PFSK-1 (cell line): ENCODE measurements around the gene PTGES2.

Experiments
- FOXP2 ChIP-seq: optimal IDR thresholded peaks from 2 replicates; pipeline ENCODE3; 2011; ENCODE audit warnings: borderline replicate concordance, control low read depth, inconsistent platforms; ENCODE audit not compliant: insufficient read depth; ENCODE audit errors: extremely low read length, extremely low read depth
- POLR2AphosphoS5 ChIP-seq: IDR thresholded peaks from 2 replicates; pipeline ENCODE4 v1.6.1; 2012; ENCODE audit warnings: low read depth, mild to moderate bottlenecking, control low read depth, low read length, moderate library complexity
- SIN3A ChIP-seq: IDR thresholded peaks from 2 replicates; pipeline ENCODE4 v1.6.1; 2012; ENCODE audit warnings: mild to moderate bottlenecking, low read length, moderate library complexity, borderline replicate concordance; ENCODE audit not compliant: insufficient read depth
- TAF1 ChIP-seq: IDR thresholded peaks from 2 replicates; pipeline ENCODE4 v1.6.1; 2012; ENCODE audit warnings: low read length, control low read depth, borderline replicate concordance; ENCODE audit not compliant: insufficient read depth
- TF ChIP-seq, protein P1 (sequence below), 2 experiments: IDR thresholded peaks; 2 replicates each; pipeline versions ENCODE4 v1.6.1 to v1.8.0; 2011 to 2012; ENCODE audit warnings: low read depth in 2 of 2, low read length in 2 of 2, control low read depth in 1 of 2, inconsistent platforms in 1 of 2, mild to moderate bottlenecking in 1 of 2, moderate library complexity in 1 of 2; ENCODE audit not compliant: insufficient read depth in 1 of 2

PTGES2 gene

DNA sequence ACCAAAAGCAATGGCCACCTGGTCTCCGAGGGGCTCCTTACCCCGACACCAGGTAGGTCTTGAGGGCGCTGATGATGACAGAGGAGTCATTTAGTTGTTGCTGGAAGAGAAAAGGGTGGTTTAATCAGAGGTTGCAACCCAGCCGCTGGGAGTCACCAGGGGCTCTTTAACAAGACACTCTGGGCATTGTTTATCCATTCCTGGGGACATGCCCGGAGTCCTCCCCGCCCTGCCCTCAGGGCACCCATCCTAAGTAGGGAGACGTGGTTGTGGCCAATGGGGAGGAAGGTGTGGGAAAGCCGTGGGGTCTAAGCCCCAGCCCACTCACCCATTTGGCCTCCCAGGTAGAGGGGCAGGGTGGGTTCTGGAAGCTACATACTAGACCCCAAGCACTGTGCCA, 3.1 kb downstream of the PTGES2 start:
- TF ChIP-seq, protein P1, sequence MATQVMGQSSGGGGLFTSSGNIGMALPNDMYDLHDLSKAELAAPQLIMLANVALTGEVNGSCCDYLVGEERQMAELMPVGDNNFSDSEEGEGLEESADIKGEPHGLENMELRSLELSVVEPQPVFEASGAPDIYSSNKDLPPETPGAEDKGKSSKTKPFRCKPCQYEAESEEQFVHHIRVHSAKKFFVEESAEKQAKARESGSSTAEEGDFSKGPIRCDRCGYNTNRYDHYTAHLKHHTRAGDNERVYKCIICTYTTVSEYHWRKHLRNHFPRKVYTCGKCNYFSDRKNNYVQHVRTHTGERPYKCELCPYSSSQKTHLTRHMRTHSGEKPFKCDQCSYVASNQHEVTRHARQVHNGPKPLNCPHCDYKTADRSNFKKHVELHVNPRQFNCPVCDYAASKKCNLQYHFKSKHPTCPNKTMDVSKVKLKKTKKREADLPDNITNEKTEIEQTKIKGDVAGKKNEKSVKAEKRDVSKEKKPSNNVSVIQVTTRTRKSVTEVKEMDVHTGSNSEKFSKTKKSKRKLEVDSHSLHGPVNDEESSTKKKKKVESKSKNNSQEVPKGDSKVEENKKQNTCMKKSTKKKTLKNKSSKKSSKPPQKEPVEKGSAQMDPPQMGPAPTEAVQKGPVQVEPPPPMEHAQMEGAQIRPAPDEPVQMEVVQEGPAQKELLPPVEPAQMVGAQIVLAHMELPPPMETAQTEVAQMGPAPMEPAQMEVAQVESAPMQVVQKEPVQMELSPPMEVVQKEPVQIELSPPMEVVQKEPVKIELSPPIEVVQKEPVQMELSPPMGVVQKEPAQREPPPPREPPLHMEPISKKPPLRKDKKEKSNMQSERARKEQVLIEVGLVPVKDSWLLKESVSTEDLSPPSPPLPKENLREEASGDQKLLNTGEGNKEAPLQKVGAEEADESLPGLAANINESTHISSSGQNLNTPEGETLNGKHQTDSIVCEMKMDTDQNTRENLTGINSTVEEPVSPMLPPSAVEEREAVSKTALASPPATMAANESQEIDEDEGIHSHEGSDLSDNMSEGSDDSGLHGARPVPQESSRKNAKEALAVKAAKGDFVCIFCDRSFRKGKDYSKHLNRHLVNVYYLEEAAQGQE (IDR thresholded peaks at IDR 0.05; ENCODE audit: insufficient read depth in 1 of 2, low read depth in 2 of 2, low read length in 2 of 2) = no peak
- no peak for TF ChIP-seq TAF1
- TF ChIP-seq FOXP2 = no peak
- no peak for TF ChIP-seq SIN3A
- no peak for TF ChIP-seq POLR2AphosphoS5

GRCh38 chr9:128123451-128124080, 4.0 kb downstream of the PTGES2 start:
- TF ChIP-seq POLR2AphosphoS5 (no peak), SIN3A (no peak), FOXP2 (no peak), TAF1 (no peak)
- TF ChIP-seq, protein P1 (IDR thresholded peaks at IDR 0.05; ENCODE audit: insufficient read depth in 1 of 2, low read depth in 2 of 2, low read length in 2 of 2) = no peak

DNA sequence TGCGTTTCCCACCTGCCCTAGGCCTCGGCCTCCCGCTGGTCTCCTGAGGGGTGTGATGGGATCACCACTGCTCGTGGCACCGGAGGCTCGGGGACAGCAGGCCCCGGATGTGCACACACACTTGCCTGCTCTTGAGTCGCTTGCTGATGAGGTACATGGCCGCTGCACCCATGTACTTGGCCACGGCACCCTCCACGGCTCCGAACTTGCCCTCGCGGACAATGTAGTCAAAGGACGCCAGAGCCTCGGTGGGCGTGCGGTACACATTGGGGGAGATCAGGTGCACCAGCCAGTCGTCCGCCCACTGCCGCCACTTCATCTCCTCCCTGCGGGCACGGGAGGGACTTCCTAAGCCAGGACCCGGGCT, 4.7 kb downstream of the PTGES2 start:
- TF ChIP-seq TAF1 (no peak), SIN3A (no peak), FOXP2 (no peak), POLR2AphosphoS5 (no peak)
- TF ChIP-seq, protein P1 (IDR thresholded peaks at IDR 0.05; ENCODE audit: insufficient read depth in 1 of 2, low read depth in 2 of 2, low read length in 2 of 2) = no peak

- no peak for TF ChIP-seq FOXP2
Observed at GRCh38 chr9:128121924-128122808, 5.4 kb downstream of the PTGES2 start.

GRCh38 chr9:128121466-128121810, 6.1 kb downstream of the PTGES2 start:
- TF ChIP-seq, protein P1 (IDR thresholded peaks at IDR 0.05; ENCODE audit: insufficient read depth in 1 of 2, low read depth in 2 of 2, low read length in 2 of 2) = no peak
- TF ChIP-seq FOXP2 = no peak
- TF ChIP-seq POLR2AphosphoS5 = no peak; the same call in 1 of the 2 replicates
- no peak for TF ChIP-seq SIN3A
- no peak for TF ChIP-seq TAF1
